IMR-90 (cell line): ENCODE data around the gene ATP6V1A.

Experiments used
- BHLHE40 ChIP-seq: fragments of 150-350 bp; IDR thresholded peaks from 2 replicates; pipeline ENCODE4 v1.6.1; 2016; ENCODE audit warnings: mild to moderate bottlenecking, low read depth, low read length
- FOS ChIP-seq: fragments of 150-350 bp; IDR thresholded peaks from 2 replicates; pipeline ENCODE4 v1.6.1; 2016; ENCODE audit warnings: low read depth, low read length
- POLR2A ChIP-seq: IDR thresholded peaks from 2 replicates; pipeline ENCODE4 v1.6.1; 2012; ENCODE audit warnings: mild to moderate bottlenecking, low read depth, low read length
- RFX5 ChIP-seq: IDR thresholded peaks from 2 replicates; pipeline ENCODE4 v1.8.0; 2012; ENCODE audit warnings: low read depth, mild to moderate bottlenecking, low read length, moderate library complexity
- SMC3 ChIP-seq: fragments of 150-350 bp; IDR thresholded peaks from 2 replicates; pipeline ENCODE4 v1.6.1; 2016; ENCODE audit warnings: low read depth, mild to moderate bottlenecking, antibody characterized with exemption, low read length, moderate library complexity
- TF ChIP-seq, protein P1 (sequence below): conservative IDR thresholded peaks from 2 replicates; pipeline ENCODE4 v1.5.1; 2012; ENCODE audit warnings: mild to moderate bottlenecking, low read depth, low read length, improper control_type of control experiment

DNA sequence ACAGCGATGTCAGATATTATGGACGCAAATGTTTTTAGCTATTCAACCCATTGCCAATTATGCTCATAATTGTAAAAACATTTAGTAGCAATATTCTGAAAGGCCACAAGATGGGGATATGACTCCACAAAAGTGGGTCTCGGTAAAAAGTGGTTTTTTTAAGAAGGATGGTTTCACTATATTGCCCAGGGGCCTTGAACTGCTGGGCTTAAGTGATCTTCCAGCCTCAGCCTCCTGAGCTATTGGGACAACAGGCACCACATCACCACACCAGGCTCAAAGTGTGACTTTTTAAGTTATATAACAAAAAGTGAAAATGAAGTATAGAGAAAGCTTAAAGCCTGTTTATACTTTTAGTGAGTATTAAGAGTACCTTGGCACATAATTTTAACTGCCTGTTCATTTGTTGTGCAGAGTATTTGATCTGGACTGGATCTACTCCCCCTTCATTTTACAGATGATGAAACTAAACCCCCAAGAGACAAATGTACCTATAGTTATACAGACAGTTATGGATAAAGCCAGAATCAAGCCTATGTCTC, 10.2 kb upstream of the ATP6V1A start:
- TF ChIP-seq, protein P1, sequence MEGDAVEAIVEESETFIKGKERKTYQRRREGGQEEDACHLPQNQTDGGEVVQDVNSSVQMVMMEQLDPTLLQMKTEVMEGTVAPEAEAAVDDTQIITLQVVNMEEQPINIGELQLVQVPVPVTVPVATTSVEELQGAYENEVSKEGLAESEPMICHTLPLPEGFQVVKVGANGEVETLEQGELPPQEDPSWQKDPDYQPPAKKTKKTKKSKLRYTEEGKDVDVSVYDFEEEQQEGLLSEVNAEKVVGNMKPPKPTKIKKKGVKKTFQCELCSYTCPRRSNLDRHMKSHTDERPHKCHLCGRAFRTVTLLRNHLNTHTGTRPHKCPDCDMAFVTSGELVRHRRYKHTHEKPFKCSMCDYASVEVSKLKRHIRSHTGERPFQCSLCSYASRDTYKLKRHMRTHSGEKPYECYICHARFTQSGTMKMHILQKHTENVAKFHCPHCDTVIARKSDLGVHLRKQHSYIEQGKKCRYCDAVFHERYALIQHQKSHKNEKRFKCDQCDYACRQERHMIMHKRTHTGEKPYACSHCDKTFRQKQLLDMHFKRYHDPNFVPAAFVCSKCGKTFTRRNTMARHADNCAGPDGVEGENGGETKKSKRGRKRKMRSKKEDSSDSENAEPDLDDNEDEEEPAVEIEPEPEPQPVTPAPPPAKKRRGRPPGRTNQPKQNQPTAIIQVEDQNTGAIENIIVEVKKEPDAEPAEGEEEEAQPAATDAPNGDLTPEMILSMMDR, result peak; percentile 79
- TF ChIP-seq FOS, result no peak
- TF ChIP-seq SMC3, result peak; percentile 69
- TF ChIP-seq POLR2A, result peak; percentile 27; the same call in 1 of the 2 replicates
- TF ChIP-seq BHLHE40, result no peak
- TF ChIP-seq RFX5, result no peak
